Neural progenitor cell (in vitro differentiated cells): Measurements from ENCODE around the gene BRIX1. TPM values are rescaled to one million over a fixed set of nuclear protein-coding genes. Genes with fewer than 3 reads are reported as not detected.

Experiments used
- DNase-seq: peaks from one replicate; pipeline ENCODE4 v3.0.0-alpha.2; 2016; ENCODE audit warnings: low spot score
- H2AFZ ChIP-seq: fragments of 200-600 bp; sonication (generic); replicated peaks from 2 replicates; pipeline ENCODE4 v1.6.1; 2016; ENCODE audit warnings: antibody characterized with exemption
- H3F3A ChIP-seq: fragments of 200-600 bp; sonication (generic); 2 replicates; pipeline ENCODE4 v1.6.1; 2016; ENCODE audit warnings: antibody characterized with exemption, low read depth
- H3K27ac ChIP-seq: fragments of 200-600 bp; sonication (generic); 2 replicates; pipeline ENCODE4 v1.5.1; 2016; ENCODE audit warnings: mild to moderate bottlenecking
- H3K27me3 ChIP-seq: fragments of 200-600 bp; sonication (generic); 2 replicates; pipeline ENCODE4 v1.6.1; 2016; ENCODE audit warnings: mild to moderate bottlenecking, moderate library complexity
- H3K36me3 ChIP-seq: fragments of 200-600 bp; sonication (generic); 2 replicates; pipeline ENCODE4 v1.5.1; 2016
- H3K4me1 ChIP-seq: fragments of 200-600 bp; sonication (generic); 2 replicates; pipeline ENCODE4 v1.6.1; 2016; ENCODE audit warnings: mixed run types
- H3K4me2 ChIP-seq: fragments of 200-600 bp; sonication (generic); 2 replicates; pipeline ENCODE4 v1.6.1; 2016
- H3K4me3 ChIP-seq: fragments of 200-600 bp; sonication (generic); 2 replicates; pipeline ENCODE4 v1.5.1; 2016
- H3K79me2 ChIP-seq: fragments of 200-600 bp; sonication (generic); 2 replicates; pipeline ENCODE4 v1.6.1; 2016; ENCODE audit warnings: low read depth
- H3K9ac ChIP-seq: fragments of 200-600 bp; sonication (generic); 2 replicates; pipeline ENCODE4 v1.6.1; 2016
- H3K9me3 ChIP-seq: fragments of 200-600 bp; sonication (generic); 2 replicates; pipeline ENCODE4 v1.5.1; 2016; ENCODE audit warnings: low read depth
- H4K20me1 ChIP-seq: fragments of 200-600 bp; sonication (generic); 2 replicates; pipeline ENCODE4 v1.6.1; 2016; ENCODE audit warnings: low read depth
- H3K27ac Mint-ChIP-seq: 3 replicates; pipeline ENCODE4 v1.8.0; 2021; ENCODE audit warnings: mixed read lengths
- H3K27me3 Mint-ChIP-seq: 2 replicates; pipeline ENCODE4 v1.8.0; 2022; ENCODE audit warnings: low read depth, mild to moderate bottlenecking, inconsistent platforms, moderate library complexity, mixed read lengths; ENCODE audit not compliant: insufficient read depth
- H3K36me3 Mint-ChIP-seq: 3 replicates; pipeline ENCODE4 v1.8.0; 2021; ENCODE audit warnings: mixed read lengths
- H3K4me1 Mint-ChIP-seq: 3 replicates; pipeline ENCODE4 v1.8.0; 2021; ENCODE audit warnings: mixed read lengths
- H3K4me3 Mint-ChIP-seq: 3 replicates; pipeline ENCODE4 v1.8.0; 2021; ENCODE audit warnings: mild to moderate bottlenecking, moderate library complexity, mixed read lengths
- H3K9me3 Mint-ChIP-seq: 3 replicates; pipeline ENCODE4 v1.8.0; 2020; ENCODE audit warnings: mixed read lengths
- EZH2 ChIP-seq: fragments of 200-600 bp; sonication (generic); IDR thresholded peaks from 2 replicates; pipeline ENCODE4 v1.6.1; 2017; ENCODE audit warnings: antibody characterized with exemption, mild to moderate bottlenecking, moderate library complexity
- EZH2phosphoT487 ChIP-seq: fragments of 200-600 bp; sonication (generic); IDR thresholded peaks from 2 replicates; pipeline ENCODE4 v1.6.1; 2017; ENCODE audit warnings: antibody characterized with exemption
- total RNA-seq: library from RNA; depleted of rRNA; stranded (reverse); fragments of >200 nt; gene quantifications from 2 replicates; pipeline ENCODE4 v1.2.3, GENCODE V29; 2015; ENCODE audit warnings: low replicate concordance
- TF ChIP-seq, protein P1 (sequence below): fragments of 200-600 bp; sonication (generic); IDR thresholded peaks from 2 replicates; pipeline ENCODE4 v1.5.1; 2017; ENCODE audit warnings: antibody characterized with exemption, mild to moderate bottlenecking

The BRIX1 gene
- total RNA-seq, 1 donor from 2014 or later: 61.2 TPM

DNA sequence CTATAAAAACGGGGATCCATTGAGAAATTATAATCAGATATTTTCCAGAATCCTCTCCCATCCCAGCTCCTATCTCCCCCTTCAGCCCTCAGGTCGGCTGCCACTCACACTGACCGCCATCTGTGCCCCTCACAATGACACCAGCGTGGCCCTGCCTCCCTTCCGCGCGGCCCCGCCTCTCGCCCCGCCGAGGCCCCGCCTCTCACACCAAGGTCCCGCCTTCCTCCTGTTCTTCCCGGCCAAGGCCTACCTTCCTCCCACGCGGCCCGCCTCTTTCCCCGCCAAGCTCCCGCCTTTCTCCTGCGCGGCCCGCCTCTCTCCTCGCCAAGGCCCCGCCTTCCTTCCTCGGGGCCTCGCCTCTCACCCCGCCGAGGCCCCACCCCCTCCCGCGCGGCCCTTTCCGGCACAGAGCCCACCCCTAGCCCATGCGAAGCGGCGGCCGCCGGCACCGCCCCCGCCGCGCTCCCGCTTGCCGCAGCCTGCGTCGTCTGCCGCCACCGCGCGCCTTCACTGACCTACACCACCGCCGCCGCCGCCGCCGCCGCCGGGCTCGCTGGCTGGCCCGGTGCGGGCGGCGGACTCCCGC is 13.7 kb downstream of the BRIX1 start, which contains the start of gene DNAJC21:
Gene DNAJC21 (plus strand): TSS at position 426 of the 586 bp plus-strand sequence. CDS start 261 bp downstream, outside the sequence.
- H3F3A ChIP-seq: peaks cover 52% of the 10 kb centered on the region
- peaks cover 44% of the 10 kb centered on the region for H3K79me2 ChIP-seq
- peak within 1 kb of the TSS; percentile 53 for H3K9ac ChIP-seq
- no peaks in the 10 kb centered on the region for H3K27me3 Mint-ChIP-seq
- peak within 1 kb of the TSS; percentile 64 for H3K27ac Mint-ChIP-seq
- peak within 1 kb of the TSS; percentile 98 for H3K4me3 Mint-ChIP-seq
- no peaks in the 10 kb centered on the region for H3K9me3 Mint-ChIP-seq
- DNase-seq: peak; percentile 99
- H3K27ac ChIP-seq: peak within 1 kb of the TSS; percentile 88
- peaks cover 20% of the 10 kb centered on the region for H3K4me1 Mint-ChIP-seq
- no peaks in the 10 kb centered on the region for H3K9me3 ChIP-seq
- no peaks in the 10 kb centered on the region for H3K27me3 ChIP-seq
- peaks cover 14% of the 10 kb centered on the region for H3K36me3 Mint-ChIP-seq
- peaks cover 15% of the 10 kb centered on the region for H4K20me1 ChIP-seq
- TF ChIP-seq EZH2phosphoT487 (no peak), EZH2 (no peak)
- TF ChIP-seq, protein P1, sequence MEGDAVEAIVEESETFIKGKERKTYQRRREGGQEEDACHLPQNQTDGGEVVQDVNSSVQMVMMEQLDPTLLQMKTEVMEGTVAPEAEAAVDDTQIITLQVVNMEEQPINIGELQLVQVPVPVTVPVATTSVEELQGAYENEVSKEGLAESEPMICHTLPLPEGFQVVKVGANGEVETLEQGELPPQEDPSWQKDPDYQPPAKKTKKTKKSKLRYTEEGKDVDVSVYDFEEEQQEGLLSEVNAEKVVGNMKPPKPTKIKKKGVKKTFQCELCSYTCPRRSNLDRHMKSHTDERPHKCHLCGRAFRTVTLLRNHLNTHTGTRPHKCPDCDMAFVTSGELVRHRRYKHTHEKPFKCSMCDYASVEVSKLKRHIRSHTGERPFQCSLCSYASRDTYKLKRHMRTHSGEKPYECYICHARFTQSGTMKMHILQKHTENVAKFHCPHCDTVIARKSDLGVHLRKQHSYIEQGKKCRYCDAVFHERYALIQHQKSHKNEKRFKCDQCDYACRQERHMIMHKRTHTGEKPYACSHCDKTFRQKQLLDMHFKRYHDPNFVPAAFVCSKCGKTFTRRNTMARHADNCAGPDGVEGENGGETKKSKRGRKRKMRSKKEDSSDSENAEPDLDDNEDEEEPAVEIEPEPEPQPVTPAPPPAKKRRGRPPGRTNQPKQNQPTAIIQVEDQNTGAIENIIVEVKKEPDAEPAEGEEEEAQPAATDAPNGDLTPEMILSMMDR: no peak
- peaks cover 13% of the 10 kb centered on the region for H3K4me1 ChIP-seq
- H3K36me3 ChIP-seq: peaks cover 18% of the 10 kb centered on the region
- peak within 1 kb of the TSS; percentile 95 for H3K4me2 ChIP-seq
- H3K4me3 ChIP-seq: peak within 1 kb of the TSS; percentile 75
- peak within 1 kb of the TSS; percentile 89 for H2AFZ ChIP-seq

DNA sequence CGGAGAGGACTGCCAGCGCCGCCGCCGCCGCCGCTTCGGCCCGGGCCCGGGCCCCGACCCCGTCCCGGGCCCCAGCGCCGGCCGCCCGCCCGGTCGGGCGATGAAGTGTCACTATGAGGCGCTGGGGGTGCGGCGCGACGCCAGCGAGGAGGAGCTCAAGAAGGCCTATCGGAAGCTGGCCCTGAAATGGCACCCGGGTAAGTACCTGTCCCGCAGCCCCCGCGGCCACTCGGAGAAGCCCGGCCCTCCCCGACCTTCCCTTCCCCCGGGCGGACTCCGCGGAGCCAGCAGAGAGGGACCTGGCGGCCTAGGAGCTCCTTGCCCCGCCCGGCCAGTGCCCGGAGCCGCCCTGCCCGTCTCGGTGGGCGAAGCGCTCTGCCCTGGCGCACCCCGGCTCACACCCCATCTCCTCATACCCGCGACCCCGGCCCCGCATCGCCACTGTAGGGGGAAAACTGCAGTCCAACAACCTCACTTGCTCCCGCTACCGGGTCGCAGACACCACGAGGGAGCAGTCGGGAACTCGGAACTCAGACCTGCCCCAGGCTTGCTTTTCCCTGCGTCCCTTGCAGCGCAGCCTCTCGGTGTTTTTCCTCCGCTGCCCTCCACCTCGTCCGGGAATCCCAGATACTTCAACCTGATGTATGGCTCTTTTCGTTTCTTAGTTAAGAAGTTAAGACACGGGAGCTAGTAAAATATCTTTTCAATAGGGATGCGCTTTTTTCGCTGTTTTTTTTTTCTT is 14.4 kb downstream of the BRIX1 start:
- peaks cover 20% of the 10 kb centered on the region for H3K4me1 Mint-ChIP-seq
- no peaks in the 10 kb centered on the region for H3K9me3 ChIP-seq
- H3K4me3 Mint-ChIP-seq: peak overlapping the region; percentile 98
- H3K27me3 Mint-ChIP-seq: no peaks in the 10 kb centered on the region
- peak; percentile 88 for DNase-seq
- H3K4me2 ChIP-seq: peak overlapping the region; percentile 95
- H3K36me3 ChIP-seq: peaks cover 11% of the 10 kb centered on the region
- H3K4me1 ChIP-seq: peaks cover 13% of the 10 kb centered on the region
- peak overlapping the region; percentile 75 for H3K4me3 ChIP-seq
- H3K9me3 Mint-ChIP-seq: no peaks in the 10 kb centered on the region
- peaks cover 51% of the 10 kb centered on the region for H3K79me2 ChIP-seq
- peaks cover 46% of the 10 kb centered on the region for H3F3A ChIP-seq
- peaks cover 15% of the 10 kb centered on the region for H4K20me1 ChIP-seq
- peak overlapping the region; percentile 64 for H3K27ac Mint-ChIP-seq
- H3K27me3 ChIP-seq: no peaks in the 10 kb centered on the region
- peaks cover 13% of the 10 kb centered on the region for H3K36me3 Mint-ChIP-seq
- TF ChIP-seq, protein P1: no peak
- no peak for TF ChIP-seq EZH2phosphoT487
- TF ChIP-seq EZH2: no peak
- H2AFZ ChIP-seq: peak overlapping the region; percentile 89
- peak overlapping the region; percentile 88 for H3K27ac ChIP-seq
- H3K9ac ChIP-seq: peak overlapping the region; percentile 53

DNA sequence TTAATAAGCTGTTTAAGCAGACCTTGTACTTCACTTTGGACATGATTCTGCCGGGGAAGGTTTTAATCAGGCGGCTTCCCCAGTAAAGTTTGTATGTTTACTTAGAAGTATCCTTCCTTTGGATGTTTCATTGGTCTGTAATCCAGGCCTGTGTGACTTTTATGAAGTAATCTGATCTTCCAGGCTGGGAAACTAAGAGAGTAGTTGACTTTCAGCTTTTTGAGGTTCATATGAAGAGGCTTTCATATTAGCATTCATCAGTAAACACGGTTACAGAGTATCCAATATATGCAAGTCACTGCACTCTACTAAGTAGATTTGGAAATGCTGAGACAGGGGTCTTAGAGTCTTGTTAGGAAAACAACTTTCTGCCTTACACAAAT is 14.9 kb downstream of the BRIX1 start:
- peak overlapping the region; percentile 75 for H3K4me3 ChIP-seq
- Mint-ChIP-seq H3K36me3 (peaks cover 12% of the 10 kb centered on the region), H3K27ac (peak overlapping the region; percentile 1), H3K27me3 (no peaks in the 10 kb centered on the region), H3K4me1 (peaks cover 20% of the 10 kb centered on the region), H3K4me3 (peak overlapping the region; percentile 98), H3K9me3 (no peaks in the 10 kb centered on the region)
- TF ChIP-seq EZH2phosphoT487 (no peak), EZH2 (no peak)
- TF ChIP-seq, protein P1: no peak
- peak overlapping the region; percentile 95 for H3K4me2 ChIP-seq
- peaks cover 8% of the 10 kb centered on the region for H3K36me3 ChIP-seq
- peaks cover 42% of the 10 kb centered on the region for H3F3A ChIP-seq
- H3K27me3 ChIP-seq: no peaks in the 10 kb centered on the region
- no peak for DNase-seq
- peak overlapping the region; percentile 53 for H3K9ac ChIP-seq
- H3K9me3 ChIP-seq: no peaks in the 10 kb centered on the region
- H3K27ac ChIP-seq: no peak overlapping the region
- H2AFZ ChIP-seq: peak overlapping the region; percentile 89
- peaks cover 15% of the 10 kb centered on the region for H4K20me1 ChIP-seq
- peaks cover 13% of the 10 kb centered on the region for H3K4me1 ChIP-seq
- H3K79me2 ChIP-seq: peaks cover 56% of the 10 kb centered on the region
